GM19099 (cell line): ENCODE results near the gene RIN3.

Experiments
- POLR2A ChIP-seq: IDR thresholded peaks from 3 replicates; pipeline ENCODE4 v1.6.1; 2011; ENCODE audit warnings: low read depth; ENCODE audit not compliant: insufficient read length; ENCODE audit errors: extremely low read depth

Gene RIN3

DNA sequence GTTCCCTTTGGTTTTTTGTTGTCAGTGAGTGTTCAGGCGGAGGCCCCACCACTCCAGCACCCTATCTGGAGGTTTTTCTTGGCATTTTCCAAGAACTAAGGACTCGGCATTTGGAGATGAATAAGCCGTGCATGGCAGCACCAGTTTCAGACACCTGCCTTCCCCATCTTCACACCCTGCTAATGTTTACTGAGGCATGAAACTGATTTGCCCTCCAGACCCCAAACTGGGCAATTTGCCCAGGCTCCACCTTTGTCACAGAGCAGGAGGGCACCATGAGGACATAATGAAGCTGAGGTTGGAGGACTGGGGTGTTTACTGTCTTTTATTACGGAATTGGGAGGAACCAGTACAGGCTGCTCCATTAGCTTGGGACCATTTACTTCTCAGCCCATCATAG, 121.5 kb downstream of the RIN3 start:
- TF ChIP-seq POLR2A: no peak

- TF ChIP-seq POLR2A: no peak
These were observed 122.3 kb downstream of the RIN3 start for GRCh38 chr14:92635896-92636295.

GRCh38 chr14:92637228-92637627, 123.6 kb downstream of the RIN3 start:
- TF ChIP-seq POLR2A: no peak

- TF ChIP-seq POLR2A: no peak
These were observed 124.3 kb downstream of the RIN3 start for GRCh38 chr14:92637864-92638263.

- TF ChIP-seq POLR2A: no peak
These were observed 124.7 kb downstream of the RIN3 start for GRCh38 chr14:92638266-92638665.

- TF ChIP-seq POLR2A: no peak
These were observed 125.3 kb downstream of the RIN3 start for GRCh38 chr14:92638904-92639303.

DNA sequence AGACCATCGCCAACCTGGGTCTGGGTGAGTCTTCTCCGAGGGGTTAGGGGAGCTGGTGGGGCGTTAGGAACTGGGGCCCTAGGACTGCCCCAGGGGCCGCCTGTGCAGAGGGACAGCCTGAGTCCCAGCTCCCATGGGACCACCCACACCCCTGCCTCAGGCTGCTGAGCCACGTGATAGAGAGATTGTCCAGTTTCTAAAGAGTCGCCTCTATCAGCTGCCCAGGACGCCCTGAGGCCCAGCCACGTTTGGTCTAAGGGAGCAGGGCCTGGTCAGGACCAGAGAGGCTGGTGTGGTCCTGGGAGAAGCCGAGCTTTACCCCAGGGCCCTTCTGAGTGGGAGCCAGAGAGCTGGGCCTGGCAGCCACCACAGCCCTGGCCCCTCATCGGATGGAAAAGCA, 127.7 kb downstream of the RIN3 start:
- TF ChIP-seq POLR2A: no peak

GRCh38 chr14:92644171-92644969, 130.8 kb downstream of the RIN3 start:
- TF ChIP-seq POLR2A: no peak

- no peak for TF ChIP-seq POLR2A
These were observed 131.5 kb downstream of the RIN3 start for GRCh38 chr14:92644970-92645515.

- no peak for TF ChIP-seq POLR2A
These were observed 132.4 kb downstream of the RIN3 start for GRCh38 chr14:92645841-92646478.

GRCh38 chr14:92646952-92647796, 133.6 kb downstream of the RIN3 start:
- TF ChIP-seq POLR2A: no peak

GRCh38 chr14:92647797-92648279, 134.3 kb downstream of the RIN3 start:
- no peak for TF ChIP-seq POLR2A

GRCh38 chr14:92649066-92649465, 135.5 kb downstream of the RIN3 start:
- no peak for TF ChIP-seq POLR2A

DNA sequence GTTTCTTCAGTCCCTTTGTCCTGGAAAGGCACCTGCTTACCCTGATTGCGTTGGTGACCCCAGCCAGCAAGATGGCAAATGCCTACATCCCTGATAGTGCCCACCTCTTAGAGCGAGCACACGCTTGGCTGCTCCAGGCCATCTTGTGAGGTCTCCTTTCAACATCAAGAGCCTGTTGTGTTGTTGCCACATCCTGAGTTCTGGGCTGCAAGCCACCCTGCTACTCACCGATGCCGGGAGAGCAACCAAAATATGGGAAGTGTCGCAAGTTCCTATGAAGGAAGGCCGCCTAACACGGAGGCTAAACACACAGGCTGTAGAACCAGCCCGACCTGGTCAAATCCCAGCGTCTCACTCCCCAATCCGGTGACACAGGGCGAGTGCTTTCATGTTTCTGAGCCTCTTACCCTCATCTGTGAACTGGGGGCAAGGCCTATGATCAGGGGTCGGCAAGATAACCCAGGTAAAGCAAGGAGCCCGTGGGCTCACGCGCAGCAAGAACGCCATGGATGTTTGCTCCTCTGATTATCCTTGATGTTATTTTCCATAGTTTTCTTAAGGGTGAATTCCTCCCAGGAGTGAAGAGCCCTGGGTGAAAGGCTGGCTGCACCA, 136.5 kb downstream of the RIN3 start:
- TF ChIP-seq POLR2A: no peak
